Measurements from ENCODE around the gene SCAMP1.
"Not testable (repeated sequence)": the region's sequence is repeated elsewhere in the genome, so short reads cannot be mapped to it uniquely, and the experiment has no call there.

GRCh38 chr5:78457507-78457906 is 97.1 kb downstream of the SCAMP1 start:
- not testable (repeated sequence) for TF ChIP-seq CTCF (IDR thresholded peaks at IDR 0.05; ENCODE audit: low read length); EZH2 (IDR thresholded peaks at IDR 0.05; ENCODE audit: borderline replicate concordance, low read length)

All from OCI-LY1 (cell line).